ENCODE results near the gene BRI3.

BRI3 gene

DNA sequence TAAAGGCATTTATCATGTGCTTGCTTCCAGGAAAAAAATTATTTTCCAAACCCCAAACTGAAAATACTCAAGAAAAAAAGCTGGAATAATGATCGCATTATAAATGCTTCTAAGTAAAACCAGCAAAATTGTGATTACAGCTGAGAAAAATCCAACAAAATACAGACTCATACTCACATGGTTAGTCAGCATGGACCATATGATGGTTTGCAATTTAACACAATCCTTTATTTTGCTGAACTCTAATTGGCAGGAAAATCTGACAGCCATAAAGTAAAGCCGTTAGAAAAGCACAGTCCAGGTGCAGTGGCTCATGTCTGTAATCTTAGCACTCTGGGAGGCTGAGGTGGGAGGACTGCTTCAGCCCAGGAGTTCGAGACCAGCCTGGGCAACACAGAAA lies 59.6 kb downstream of the BRI3 start:
- DNase-seq (ENCODE audit: extremely low read depth, low read depth) = no peak
- no peak for TF ChIP-seq CTCF (IDR thresholded peaks at IDR 0.05; ENCODE audit: low read depth, low read length)
